IPS-18a (cell line): ENCODE measurements around the gene NRROS.

Experiments used
- H3K27ac ChIP-seq: one replicate; pipeline ENCODE4 v1.5.1; 2013; ENCODE audit warnings: low read length
- H3K27me3 ChIP-seq: one replicate; pipeline ENCODE4 v1.6.1; 2013; ENCODE audit warnings: mild to moderate bottlenecking, low read length; ENCODE audit not compliant: control insufficient read depth, insufficient read depth
- H3K36me3 ChIP-seq: one replicate; pipeline ENCODE4 v1.6.1; 2013; ENCODE audit warnings: low read depth, low read length; ENCODE audit not compliant: control insufficient read depth
- H3K4me1 ChIP-seq: one replicate; pipeline ENCODE4 v1.6.1; 2013; ENCODE audit warnings: low read depth, low read length; ENCODE audit not compliant: control insufficient read depth
- H3K4me3 ChIP-seq: one replicate; pipeline ENCODE4 v1.5.1; 2013; ENCODE audit warnings: low read length
- H3K9ac ChIP-seq: one replicate; pipeline ENCODE4 v1.6.1; 2013; ENCODE audit warnings: mild to moderate bottlenecking, low read length, moderate library complexity
- H3K9me3 ChIP-seq: one replicate; pipeline ENCODE4 v1.6.1; 2013; ENCODE audit warnings: low read depth, low read length; ENCODE audit not compliant: control insufficient read depth

Gene NRROS

DNA sequence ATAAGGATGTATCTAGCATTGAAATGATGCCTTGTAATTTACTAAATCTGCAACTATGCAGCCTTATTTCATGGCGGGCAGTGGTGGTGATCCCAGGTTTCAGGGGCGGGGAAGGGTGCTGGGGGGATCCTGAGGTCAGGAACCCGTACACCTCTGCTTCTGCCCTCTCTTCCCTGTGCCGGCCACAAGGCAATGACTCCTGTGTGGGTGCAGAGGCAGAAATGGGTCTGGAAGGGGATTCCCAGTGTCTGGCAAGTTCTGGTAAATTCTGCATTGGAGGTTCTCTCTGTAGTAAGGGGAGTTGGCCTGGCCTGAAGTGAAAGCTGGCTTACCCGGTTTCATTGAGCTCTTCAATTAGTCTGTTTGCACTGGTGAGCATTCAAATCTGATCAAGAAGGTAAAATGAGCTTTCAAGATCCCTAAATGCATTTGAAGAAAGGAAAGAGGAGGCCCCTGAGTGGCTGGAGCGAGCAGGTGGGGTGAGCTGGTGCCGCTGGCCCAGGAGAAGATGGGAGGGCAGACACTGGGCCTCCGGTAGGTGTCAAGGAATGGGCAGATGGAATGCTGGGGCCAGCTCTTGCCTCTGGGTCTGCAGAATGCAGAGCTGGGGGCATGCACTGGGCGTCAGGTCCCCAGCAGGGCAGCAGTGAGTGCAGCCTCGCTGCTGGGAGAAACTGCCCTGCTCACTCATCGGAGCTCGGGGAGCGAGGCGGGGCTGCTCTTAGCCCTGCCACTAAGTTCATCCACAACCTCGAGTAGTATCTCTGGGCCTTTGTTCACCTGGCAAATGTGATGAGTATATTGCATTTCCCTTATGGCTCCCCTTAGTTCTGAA is 13.7 kb downstream of the NRROS start:
- H3K36me3 ChIP-seq: no peaks in the 10 kb centered on the region
- no peaks in the 10 kb centered on the region for H3K9me3 ChIP-seq
- no peak overlapping the region for H3K27ac ChIP-seq
- H3K9ac ChIP-seq: no peak overlapping the region
- H3K4me3 ChIP-seq: no peak overlapping the region
- peaks cover 6% of the 10 kb centered on the region for H3K4me1 ChIP-seq
- no peaks in the 10 kb centered on the region for H3K27me3 ChIP-seq

DNA sequence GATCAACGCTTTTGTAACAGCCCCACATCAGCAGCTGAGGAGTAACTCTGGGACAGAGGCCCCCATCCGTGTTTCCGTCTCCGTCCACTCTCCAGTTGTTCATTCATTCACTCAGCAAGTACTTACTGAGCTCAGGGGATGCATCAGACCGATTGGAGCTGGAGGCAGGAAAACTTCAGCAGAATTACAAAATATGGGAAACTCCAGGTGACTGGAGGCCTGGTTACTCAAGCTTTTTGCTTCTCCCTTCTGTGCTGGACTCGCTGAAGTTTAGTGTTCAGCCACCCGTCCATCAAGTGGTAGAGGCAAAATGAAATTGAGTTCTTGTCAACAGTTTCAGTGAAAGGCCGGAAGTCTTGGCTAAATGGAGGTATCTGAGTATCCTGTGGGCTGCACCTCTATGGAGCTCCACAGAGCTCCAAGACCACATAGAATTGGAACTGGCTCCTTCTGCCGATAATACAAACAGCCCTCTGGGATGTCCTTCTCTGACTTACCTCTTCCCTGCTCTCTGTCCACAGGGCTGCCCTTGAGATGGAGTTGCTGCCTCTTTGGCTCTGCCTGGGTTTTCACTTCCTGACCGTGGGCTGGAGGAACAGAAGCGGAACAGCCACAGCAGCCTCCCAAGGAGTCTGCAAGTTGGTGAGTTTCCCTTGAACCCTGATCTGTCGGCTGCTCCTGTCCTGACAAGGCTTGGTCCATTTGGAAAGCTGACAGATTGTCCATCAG is 14.7 kb downstream of the NRROS start:
- Histone ChIP-seq H3K36me3 (no peaks in the 10 kb centered on the region), H3K9ac (no peak overlapping the region), H3K27ac (no peak overlapping the region), H3K4me1 (no peaks in the 10 kb centered on the region), H3K4me3 (no peak overlapping the region), H3K9me3 (no peaks in the 10 kb centered on the region), H3K27me3 (no peaks in the 10 kb centered on the region)

DNA sequence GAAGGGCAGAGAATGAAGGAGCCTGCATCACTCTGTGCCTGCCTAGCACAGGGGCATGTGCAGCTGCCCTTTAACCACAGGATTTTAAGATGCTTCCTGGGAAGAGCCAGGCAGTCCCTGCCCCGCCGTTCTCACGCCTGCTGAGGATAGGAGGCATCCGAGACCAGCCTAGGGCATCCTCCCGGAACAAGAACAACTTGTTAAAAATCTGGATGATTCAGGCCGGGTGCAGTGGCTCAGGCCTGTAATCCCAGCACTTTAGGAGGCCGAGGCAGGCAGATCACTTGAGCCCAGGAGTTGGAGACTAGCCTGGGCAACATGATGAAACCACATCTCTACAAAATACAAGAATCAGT is 15.2 kb downstream of the NRROS start:
- Histone ChIP-seq H3K9me3 (no peaks in the 10 kb centered on the region), H3K9ac (no peak overlapping the region), H3K36me3 (no peaks in the 10 kb centered on the region), H3K27me3 (no peaks in the 10 kb centered on the region), H3K4me3 (no peak overlapping the region), H3K4me1 (no peaks in the 10 kb centered on the region), H3K27ac (no peak overlapping the region)

DNA sequence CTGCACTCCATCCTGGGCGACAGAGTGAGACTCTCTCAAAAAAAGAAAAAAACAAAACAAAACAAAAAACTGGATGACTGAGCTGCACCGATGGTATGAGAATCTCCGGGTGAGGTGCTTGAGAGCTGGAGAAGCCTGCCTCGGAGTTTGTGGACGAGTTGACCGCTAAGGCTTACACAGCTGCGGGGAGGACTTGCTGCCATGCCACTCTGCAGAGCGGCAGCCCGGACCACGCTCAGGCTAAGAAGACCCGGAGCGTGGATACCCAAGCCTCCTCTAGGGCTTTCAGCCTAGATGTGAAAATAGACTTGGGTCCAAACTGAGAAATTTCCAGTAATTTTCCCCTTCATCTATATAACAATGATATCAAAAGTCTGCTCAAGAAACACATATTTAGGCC is 16.0 kb downstream of the NRROS start:
- Histone ChIP-seq H3K27me3 (no peaks in the 10 kb centered on the region), H3K27ac (no peak overlapping the region), H3K9ac (no peak overlapping the region), H3K4me3 (no peak overlapping the region), H3K9me3 (no peaks in the 10 kb centered on the region), H3K4me1 (no peaks in the 10 kb centered on the region), H3K36me3 (no peaks in the 10 kb centered on the region)

DNA sequence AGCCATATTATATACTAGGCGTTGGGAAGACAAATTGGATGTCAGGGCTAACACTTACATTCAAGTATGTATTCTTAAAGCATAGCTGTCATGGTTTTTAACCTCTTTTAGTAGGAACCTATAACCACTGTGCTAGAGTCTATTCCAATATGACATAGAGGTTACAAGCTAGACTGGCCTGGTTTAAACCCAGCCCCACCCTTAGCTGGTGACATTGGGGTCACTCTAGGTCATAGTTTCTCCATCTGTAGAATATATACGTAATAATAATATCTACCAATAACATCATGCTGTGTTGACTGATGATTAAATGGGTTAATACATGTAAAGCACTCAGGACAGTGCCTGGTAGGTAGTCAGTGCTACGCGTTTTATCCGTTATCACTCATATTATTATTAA is 16.7 kb downstream of the NRROS start:
- no peaks in the 10 kb centered on the region for H3K4me1 ChIP-seq
- H3K9ac ChIP-seq: no peak overlapping the region
- no peaks in the 10 kb centered on the region for H3K9me3 ChIP-seq
- no peaks in the 10 kb centered on the region for H3K36me3 ChIP-seq
- no peak overlapping the region for H3K4me3 ChIP-seq
- H3K27ac ChIP-seq: no peak overlapping the region
- no peaks in the 10 kb centered on the region for H3K27me3 ChIP-seq

DNA sequence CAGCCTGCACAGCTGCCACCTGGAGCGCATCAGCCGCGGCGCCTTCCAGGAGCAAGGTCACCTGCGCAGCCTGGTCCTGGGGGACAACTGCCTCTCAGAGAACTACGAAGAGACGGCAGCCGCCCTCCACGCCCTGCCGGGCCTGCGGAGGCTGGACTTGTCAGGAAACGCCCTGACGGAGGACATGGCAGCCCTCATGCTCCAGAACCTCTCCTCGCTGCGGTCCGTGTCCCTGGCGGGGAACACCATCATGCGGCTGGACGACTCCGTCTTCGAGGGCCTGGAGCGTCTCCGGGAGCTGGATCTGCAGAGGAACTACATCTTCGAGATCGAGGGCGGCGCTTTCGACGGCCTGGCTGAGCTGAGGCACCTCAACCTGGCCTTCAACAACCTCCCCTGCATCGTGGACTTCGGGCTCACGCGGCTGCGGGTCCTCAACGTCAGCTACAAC is 20.4 kb downstream of the NRROS start:
- no peaks in the 10 kb centered on the region for H3K27me3 ChIP-seq
- no peaks in the 10 kb centered on the region for H3K4me1 ChIP-seq
- H3K9me3 ChIP-seq: no peaks in the 10 kb centered on the region
- no peaks in the 10 kb centered on the region for H3K36me3 ChIP-seq
- no peak overlapping the region for H3K27ac ChIP-seq
- H3K4me3 ChIP-seq: no peak overlapping the region
- no peak overlapping the region for H3K9ac ChIP-seq

DNA sequence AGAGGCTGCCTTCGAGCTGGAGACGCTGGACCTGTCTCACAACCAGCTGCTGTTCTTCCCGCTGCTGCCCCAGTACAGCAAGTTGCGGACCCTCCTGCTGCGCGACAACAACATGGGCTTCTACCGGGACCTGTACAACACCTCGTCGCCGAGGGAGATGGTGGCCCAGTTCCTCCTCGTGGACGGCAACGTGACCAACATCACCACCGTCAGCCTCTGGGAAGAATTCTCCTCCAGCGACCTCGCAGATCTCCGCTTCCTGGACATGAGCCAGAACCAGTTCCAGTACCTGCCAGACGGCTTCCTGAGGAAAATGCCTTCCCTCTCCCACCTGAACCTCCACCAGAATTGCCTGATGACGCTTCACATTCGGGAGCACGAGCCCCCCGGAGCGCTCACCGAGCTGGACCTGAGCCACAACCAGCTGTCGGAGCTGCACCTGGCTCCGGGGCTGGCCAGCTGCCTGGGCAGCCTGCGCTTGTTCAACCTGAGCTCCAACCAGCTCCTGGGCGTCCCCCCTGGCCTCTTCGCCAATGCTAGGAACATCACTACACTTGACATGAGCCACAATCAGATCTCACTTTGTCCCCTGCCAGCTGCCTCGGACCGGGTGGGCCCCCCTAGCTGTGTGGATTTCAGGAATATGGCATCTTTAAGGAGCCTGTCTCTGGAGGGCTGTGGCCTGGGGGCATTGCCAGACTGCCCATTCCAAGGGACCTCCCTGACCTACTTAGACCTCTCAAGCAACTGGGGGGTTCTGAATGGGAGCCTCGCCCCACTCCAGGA is 21.1 kb downstream of the NRROS start:
- Histone ChIP-seq H3K27me3 (no peaks in the 10 kb centered on the region), H3K9ac (no peak overlapping the region), H3K36me3 (no peaks in the 10 kb centered on the region), H3K9me3 (no peaks in the 10 kb centered on the region), H3K4me3 (no peak overlapping the region), H3K27ac (no peak overlapping the region), H3K4me1 (no peaks in the 10 kb centered on the region)

DNA sequence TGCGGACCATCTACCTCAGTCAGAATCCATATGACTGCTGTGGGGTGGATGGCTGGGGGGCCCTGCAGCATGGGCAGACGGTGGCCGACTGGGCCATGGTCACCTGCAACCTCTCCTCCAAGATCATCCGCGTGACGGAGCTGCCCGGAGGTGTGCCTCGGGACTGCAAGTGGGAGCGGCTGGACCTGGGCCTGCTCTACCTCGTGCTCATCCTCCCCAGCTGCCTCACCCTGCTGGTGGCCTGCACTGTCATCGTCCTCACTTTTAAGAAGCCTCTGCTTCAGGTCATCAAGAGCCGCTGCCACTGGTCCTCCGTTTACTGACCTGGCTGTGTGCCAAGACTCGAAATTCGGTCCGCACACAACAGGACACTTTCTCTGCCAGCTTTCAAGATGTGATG is 21.9 kb downstream of the NRROS start:
- Histone ChIP-seq H3K27ac (no peak overlapping the region), H3K27me3 (no peaks in the 10 kb centered on the region), H3K9me3 (no peaks in the 10 kb centered on the region), H3K4me1 (peaks cover 8% of the 10 kb centered on the region), H3K4me3 (no peak overlapping the region), H3K9ac (no peak overlapping the region), H3K36me3 (no peaks in the 10 kb centered on the region)

DNA sequence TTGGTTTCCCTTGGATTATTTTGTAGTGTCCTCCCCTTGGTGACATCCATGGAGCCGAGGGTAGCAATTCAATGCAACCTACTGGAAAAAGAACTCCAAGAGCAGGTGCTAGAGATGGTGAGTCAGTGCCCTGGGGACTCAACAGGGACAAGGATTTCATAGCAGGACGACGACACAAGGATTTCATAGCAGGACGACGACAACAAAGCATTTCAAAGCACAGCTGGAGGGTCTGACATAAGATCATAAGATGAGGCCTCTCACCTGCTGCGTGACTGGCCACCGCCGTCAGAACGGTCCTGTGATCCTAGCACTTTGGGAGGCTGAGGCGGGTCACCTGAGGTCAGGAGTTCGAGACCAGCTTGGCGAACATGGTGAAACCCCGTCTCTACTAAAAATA is 22.5 kb downstream of the NRROS start:
- no peak overlapping the region for H3K4me3 ChIP-seq
- no peak overlapping the region for H3K9ac ChIP-seq
- no peaks in the 10 kb centered on the region for H3K9me3 ChIP-seq
- H3K27me3 ChIP-seq: no peaks in the 10 kb centered on the region
- H3K4me1 ChIP-seq: peaks cover 8% of the 10 kb centered on the region
- no peaks in the 10 kb centered on the region for H3K36me3 ChIP-seq
- H3K27ac ChIP-seq: no peak overlapping the region

DNA sequence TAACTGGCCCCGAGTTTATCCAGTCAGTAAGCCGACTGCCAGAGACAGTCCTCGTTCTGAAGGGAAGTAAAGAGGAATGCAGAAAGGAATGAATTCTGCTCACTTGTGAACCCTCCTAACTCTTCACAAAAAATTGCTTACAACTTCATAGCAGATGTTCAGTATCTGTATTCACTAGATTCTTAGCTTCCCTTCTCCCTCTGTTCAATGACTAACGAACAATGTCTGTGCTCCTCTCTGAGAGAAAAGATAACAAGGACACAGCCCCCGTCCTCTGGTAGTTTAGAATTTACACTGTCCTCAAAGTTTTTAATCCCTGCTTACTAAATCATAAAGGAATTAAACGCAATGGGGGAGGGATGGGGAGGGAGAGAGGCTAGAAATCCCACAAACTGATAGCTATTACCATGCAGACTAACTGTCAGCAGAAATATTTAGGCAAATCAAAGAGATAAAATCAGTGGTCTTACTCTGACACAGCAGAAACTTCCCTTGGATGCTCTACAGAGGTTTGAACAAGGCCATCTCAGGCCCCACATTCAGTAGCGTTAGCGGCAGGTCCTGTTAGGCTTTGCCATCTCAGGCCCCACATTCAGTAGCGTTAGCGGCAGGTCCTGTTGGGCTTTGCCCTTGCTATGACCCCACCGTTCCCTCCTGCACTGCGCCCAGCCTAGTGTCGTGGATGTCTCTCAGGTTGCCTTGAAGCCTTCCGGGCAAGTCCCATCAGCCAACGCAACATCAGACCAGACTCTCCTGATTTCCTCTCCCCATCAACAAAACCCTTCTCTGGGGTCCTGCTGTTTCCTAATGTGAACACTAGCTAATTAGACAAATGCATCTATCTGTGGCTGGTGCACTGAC is 23.4 kb downstream of the NRROS start:
- peaks cover 8% of the 10 kb centered on the region for H3K4me1 ChIP-seq
- no peak overlapping the region for H3K9ac ChIP-seq
- no peaks in the 10 kb centered on the region for H3K27me3 ChIP-seq
- no peak overlapping the region for H3K4me3 ChIP-seq
- H3K9me3 ChIP-seq: no peaks in the 10 kb centered on the region
- no peak overlapping the region for H3K27ac ChIP-seq
- H3K36me3 ChIP-seq: no peaks in the 10 kb centered on the region
